HG02571 (cell line): Measurements from ENCODE around the gene PACRG.

Experiments used
- ATAC-seq: cut with Tn5 transposase; IDR thresholded peaks from one replicate; pipeline ENCODE4 v1.9.1; 2021; ENCODE audit warnings: mild to moderate bottlenecking, moderate library complexity; ENCODE audit not compliant: unreplicated experiment

The PACRG gene

GRCh38 chr6:162862462-162862861 lies 134.7 kb downstream of the PACRG start:
- no peak for ATAC-seq

- ATAC-seq = no peak
These were observed 135.2 kb downstream of the PACRG start for GRCh38 chr6:162862941-162863340.

- no peak for ATAC-seq
These were observed 136.0 kb downstream of the PACRG start for GRCh38 chr6:162863821-162864220.

- no peak for ATAC-seq
These were observed 137.1 kb downstream of the PACRG start for GRCh38 chr6:162864911-162865310.

GRCh38 chr6:162866656-162867055 lies 138.9 kb downstream of the PACRG start:
- no peak for ATAC-seq

GRCh38 chr6:162868397-162868796 lies 140.6 kb downstream of the PACRG start:
- no peak for ATAC-seq

- no peak for ATAC-seq
These were observed 144.2 kb downstream of the PACRG start for GRCh38 chr6:162871966-162872365.

- no peak for ATAC-seq
These were observed 145.8 kb downstream of the PACRG start for GRCh38 chr6:162873537-162873936.

- no peak for ATAC-seq
These were observed 147.3 kb downstream of the PACRG start for GRCh38 chr6:162875070-162875469.

- no peak for ATAC-seq
These were observed 155.2 kb downstream of the PACRG start for GRCh38 chr6:162882801-162883481.

- ATAC-seq = no peak
These were observed 160.4 kb downstream of the PACRG start for GRCh38 chr6:162887981-162888689.

GRCh38 chr6:162889303-162889702 lies 161.5 kb downstream of the PACRG start:
- ATAC-seq = no peak

- no peak for ATAC-seq
These were observed 170.2 kb downstream of the PACRG start for GRCh38 chr6:162898011-162898410.

- no peak for ATAC-seq
These were observed 171.4 kb downstream of the PACRG start for GRCh38 chr6:162899148-162899547.

- ATAC-seq = no peak
These were observed 172.7 kb downstream of the PACRG start for GRCh38 chr6:162900503-162900902.

GRCh38 chr6:162904069-162904663 lies 176.4 kb downstream of the PACRG start:
- ATAC-seq = no peak

GRCh38 chr6:162906479-162906878 lies 178.7 kb downstream of the PACRG start:
- ATAC-seq = no peak

- no peak for ATAC-seq
These were observed 180.2 kb downstream of the PACRG start for GRCh38 chr6:162907876-162908481.

- ATAC-seq = no peak
These were observed 185.4 kb downstream of the PACRG start for GRCh38 chr6:162913206-162913605.

- no peak for ATAC-seq
These were observed 189.7 kb downstream of the PACRG start for GRCh38 chr6:162917506-162917905.

GRCh38 chr6:162921062-162921461 lies 193.3 kb downstream of the PACRG start:
- no peak for ATAC-seq
